ENCODE measurements around the gene CDCA3. TPM values are rescaled to one million over a fixed set of nuclear protein-coding genes. Genes with fewer than 3 reads are reported as not detected.

CDCA3 gene
- total and polyA plus RNA-seq, 2 of the 13 experiments (the other 11 are each of a cell fraction or from before 2014, with no cell fraction given), result 32.7 to 56.5 TPM

GRCh38 chr12:6867413-6868210 is 16.5 kb upstream of the CDCA3 start, which contains the start of gene TPI1 (continued):
- TF ChIP-seq KIAA2018 (CRISPR knock-in tag; IDR thresholded peaks at IDR 0.05; ENCODE audit: borderline replicate concordance) (no peak), HOXD1 (CRISPR knock-in tag; IDR thresholded peaks at IDR 0.05) (peak; percentile 64; the same call in 1 of the 2 replicates), SOX13 (IDR thresholded peaks at IDR 0.05) (0 out of 2 replicates have a peak, but pooled peaks have one; percentile 23), SOX13 (CRISPR knock-in tag; conservative IDR thresholded peaks at IDR 0.05 in 1 of 2, IDR thresholded peaks at IDR 0.05 in 1 of 2) (no peak; a peak in 1 of 4 replicates), ZNF550 (CRISPR knock-in tag; IDR thresholded peaks at IDR 0.05; ENCODE audit: borderline replicate concordance) (no peak), KLF11 (CRISPR knock-in tag; IDR thresholded peaks at IDR 0.05) (peak; percentile 57; the same call in 1 of the 2 replicates), MEF2D (CRISPR knock-in tag; IDR thresholded peaks at IDR 0.05) (peak; percentile 43; the same call in 1 of the 2 replicates), ZNF580 (CRISPR knock-in tag; IDR thresholded peaks at IDR 0.05; ENCODE audit: borderline replicate concordance, low read depth) (peak; percentile 85; the same call in 1 of the 2 replicates), SP4 (CRISPR knock-in tag; IDR thresholded peaks at IDR 0.05) (peak; percentile 69; the same call in 1 of the 2 replicates), ZNF260 (CRISPR knock-in tag; IDR thresholded peaks at IDR 0.05; ENCODE audit: borderline replicate concordance, low read depth) (no peak), ZNF543 (CRISPR knock-in tag; IDR thresholded peaks at IDR 0.05) (0 out of 2 replicates have a peak, but pooled peaks have one; percentile 21), SALL2 (CRISPR knock-in tag; IDR thresholded peaks at IDR 0.05) (peak; percentile 54; the same call in 1 of the 2 replicates), ZNF777 (CRISPR knock-in tag; IDR thresholded peaks at IDR 0.05) (peak; percentile 41)
- TF ChIP-seq, protein P1, sequence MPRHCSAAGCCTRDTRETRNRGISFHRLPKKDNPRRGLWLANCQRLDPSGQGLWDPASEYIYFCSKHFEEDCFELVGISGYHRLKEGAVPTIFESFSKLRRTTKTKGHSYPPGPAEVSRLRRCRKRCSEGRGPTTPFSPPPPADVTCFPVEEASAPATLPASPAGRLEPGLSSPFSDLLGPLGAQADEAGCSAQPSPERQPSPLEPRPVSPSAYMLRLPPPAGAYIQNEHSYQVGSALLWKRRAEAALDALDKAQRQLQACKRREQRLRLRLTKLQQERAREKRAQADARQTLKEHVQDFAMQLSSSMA (CRISPR knock-in tag; IDR thresholded peaks at IDR 0.05), result no peak
- TF ChIP-seq, protein P2, sequence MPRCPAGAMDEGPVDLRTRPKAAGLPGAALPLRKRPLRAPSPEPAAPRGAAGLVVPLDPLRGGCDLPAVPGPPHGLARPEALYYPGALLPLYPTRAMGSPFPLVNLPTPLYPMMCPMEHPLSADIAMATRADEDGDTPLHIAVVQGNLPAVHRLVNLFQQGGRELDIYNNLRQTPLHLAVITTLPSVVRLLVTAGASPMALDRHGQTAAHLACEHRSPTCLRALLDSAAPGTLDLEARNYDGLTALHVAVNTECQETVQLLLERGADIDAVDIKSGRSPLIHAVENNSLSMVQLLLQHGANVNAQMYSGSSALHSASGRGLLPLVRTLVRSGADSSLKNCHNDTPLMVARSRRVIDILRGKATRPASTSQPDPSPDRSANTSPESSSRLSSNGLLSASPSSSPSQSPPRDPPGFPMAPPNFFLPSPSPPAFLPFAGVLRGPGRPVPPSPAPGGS (CRISPR knock-in tag; IDR thresholded peaks at IDR 0.05), result peak; percentile 34; the same call in 1 of the 2 replicates
- TF ChIP-seq, protein P3, sequence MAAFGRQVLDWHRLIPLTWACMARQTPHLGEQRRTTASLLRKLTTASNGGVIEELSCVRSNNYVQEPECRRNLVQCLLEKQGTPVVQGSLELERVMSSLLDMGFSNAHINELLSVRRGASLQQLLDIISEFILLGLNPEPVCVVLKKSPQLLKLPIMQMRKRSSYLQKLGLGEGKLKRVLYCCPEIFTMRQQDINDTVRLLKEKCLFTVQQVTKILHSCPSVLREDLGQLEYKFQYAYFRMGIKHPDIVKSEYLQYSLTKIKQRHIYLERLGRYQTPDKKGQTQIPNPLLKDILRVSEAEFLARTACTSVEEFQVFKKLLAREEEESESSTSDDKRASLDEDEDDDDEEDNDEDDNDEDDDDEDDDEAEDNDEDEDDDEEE (CRISPR knock-in tag; IDR thresholded peaks at IDR 0.05), result no peak

Measured in HepG2 (cell line).